Measurements from ENCODE around the gene ANKRD61.
"Not testable (repeated sequence)": the region's sequence is repeated elsewhere in the genome, so short reads cannot be mapped to it uniquely, and the experiment has no call there.

Gene ANKRD61

GRCh38 chr7:6030988-6031387, at the start of gene ANKRD61:
Gene ANKRD61 (plus strand): TSS chr7:6031376. CDS start chr7:6031376, 0 bp downstream.
- no peak for DNase-seq (ENCODE audit: low read depth, low spot score)

GRCh38 chr7:5987061-5987460, 44.1 kb upstream of the ANKRD61 start:
- DNase-seq (ENCODE audit: low read depth, low spot score), result not testable (repeated sequence)

GRCh38 chr7:5997210-5997808, 33.9 kb upstream of the ANKRD61 start:
- DNase-seq (ENCODE audit: low read depth, low spot score), result peak; percentile 33

GRCh38 chr7:6007386-6007785, 23.8 kb upstream of the ANKRD61 start:
- no peak for DNase-seq (ENCODE audit: low read depth, low spot score)

- not testable (repeated sequence) for DNase-seq (ENCODE audit: low read depth, low spot score)
These were observed 23.2 kb upstream of the ANKRD61 start for GRCh38 chr7:6007835-6008590.

- DNase-seq (ENCODE audit: low read depth, low spot score), result peak; percentile 94
These were observed 22.2 kb upstream of the ANKRD61 start, which contains the start of the genes AIMP2 and PMS2 for GRCh38 chr7:6008668-6009611. Gene AIMP2 (plus strand): TSS chr7:6009272. CDS start chr7:6009364, 92 bp downstream. Gene PMS2 (minus strand): TSS chr7:6009049. CDS start chr7:6009019, 30 bp downstream.

- not testable (repeated sequence) for DNase-seq (ENCODE audit: low read depth, low spot score)
These were observed 20.8 kb upstream of the ANKRD61 start for GRCh38 chr7:6010370-6010769.

GRCh38 chr7:6011541-6011940, 19.6 kb upstream of the ANKRD61 start:
- no peak for DNase-seq (ENCODE audit: low read depth, low spot score)

- DNase-seq (ENCODE audit: low read depth, low spot score), result no peak
These were observed 18.6 kb upstream of the ANKRD61 start for GRCh38 chr7:6012355-6013104.

GRCh38 chr7:6015917-6016652, 15.1 kb upstream of the ANKRD61 start:
- peak; percentile 67 for DNase-seq (ENCODE audit: low read depth, low spot score)

- no peak for DNase-seq (ENCODE audit: low read depth, low spot score)
These were observed 14.6 kb upstream of the ANKRD61 start for GRCh38 chr7:6016653-6016966.

- DNase-seq (ENCODE audit: low read depth, low spot score), result no peak
These were observed 10.5 kb upstream of the ANKRD61 start for GRCh38 chr7:6020371-6021286.

GRCh38 chr7:6022707-6023106, 8.5 kb upstream of the ANKRD61 start:
- no peak for DNase-seq (ENCODE audit: low read depth, low spot score)

GRCh38 chr7:6023974-6024435, 7.2 kb upstream of the ANKRD61 start:
- DNase-seq (ENCODE audit: low read depth, low spot score), result no peak

- no peak for DNase-seq (ENCODE audit: low read depth, low spot score)
These were observed 5.0 kb upstream of the ANKRD61 start for GRCh38 chr7:6026011-6026819.

- DNase-seq (ENCODE audit: low read depth, low spot score), result no peak
These were observed 4.3 kb upstream of the ANKRD61 start for GRCh38 chr7:6026820-6027311.

- DNase-seq (ENCODE audit: low read depth, low spot score), result no peak
These were observed 3.3 kb upstream of the ANKRD61 start for GRCh38 chr7:6027806-6028365.

- no peak for DNase-seq (ENCODE audit: low read depth, low spot score)
These were observed 2.6 kb upstream of the ANKRD61 start for GRCh38 chr7:6028563-6028962.

Measured in smooth muscle cell of the brain vasculature (primary cell).